DMS153 (cell line): ENCODE data around the gene SPECC1.
"Not testable (repeated sequence)": the region's sequence is repeated elsewhere in the genome, so short reads cannot be mapped to it uniquely, and the experiment has no call there.

Experiments used
- DNase-seq: peaks from one replicate; lab custom pipeline; 2025; lab: John Stamatoyannopoulos, UW

SPECC1 gene

GRCh38 chr17:20127360-20128035 lies 118.3 kb downstream of the SPECC1 start:
- no peak for DNase-seq

GRCh38 chr17:20128036-20128667 lies 119.0 kb downstream of the SPECC1 start:
- no peak for DNase-seq

GRCh38 chr17:20133517-20133916 lies 124.4 kb downstream of the SPECC1 start:
- DNase-seq, result no peak

- DNase-seq, result no peak
These were observed 132.2 kb downstream of the SPECC1 start for GRCh38 chr17:20141198-20141972.

- no peak for DNase-seq
These were observed 133.1 kb downstream of the SPECC1 start for GRCh38 chr17:20142268-20142667.

DNA sequence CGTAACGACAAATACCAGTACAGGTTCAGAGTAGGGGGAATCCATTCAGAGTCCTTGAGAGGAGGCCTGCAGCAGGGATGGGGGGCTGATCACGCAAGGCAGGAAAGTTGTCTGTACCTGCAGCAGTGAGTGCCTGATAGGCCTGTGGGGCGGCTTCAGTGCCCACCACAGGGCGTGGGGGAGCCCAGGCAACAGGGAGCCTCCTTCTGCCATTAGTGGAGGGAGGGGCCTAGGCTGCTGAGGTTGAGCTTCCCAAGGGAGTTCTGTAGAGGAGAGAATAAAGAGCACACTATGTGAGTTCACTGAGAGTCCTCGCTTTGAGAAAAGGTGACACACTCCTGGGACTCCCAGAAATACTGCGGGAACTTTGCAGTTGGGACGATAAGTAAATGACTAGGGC lies 134.6 kb downstream of the SPECC1 start:
- no peak for DNase-seq

- no peak for DNase-seq
These were observed 136.4 kb downstream of the SPECC1 start for GRCh38 chr17:20145567-20145966.

GRCh38 chr17:20149251-20149650 lies 140.1 kb downstream of the SPECC1 start:
- DNase-seq, result no peak

DNA sequence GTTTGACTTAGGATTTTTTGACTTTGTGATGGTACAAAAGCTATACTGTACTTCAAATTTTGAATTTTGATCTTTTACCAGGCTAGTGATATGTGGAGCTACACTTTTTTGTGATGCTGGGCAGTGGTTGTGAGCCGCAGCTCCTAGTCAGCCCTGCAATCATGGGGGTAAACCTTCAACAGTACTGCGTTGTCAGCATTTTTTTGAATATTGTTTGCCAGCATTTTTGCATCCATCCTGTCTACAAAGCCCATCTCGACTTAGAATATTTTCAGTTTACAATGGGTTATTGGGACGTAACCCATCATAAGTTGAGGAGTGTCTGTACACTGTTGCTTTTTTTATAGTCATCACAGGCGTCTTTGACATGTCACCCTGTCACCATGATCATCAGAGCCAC lies 142.0 kb downstream of the SPECC1 start:
- no peak for DNase-seq

DNA sequence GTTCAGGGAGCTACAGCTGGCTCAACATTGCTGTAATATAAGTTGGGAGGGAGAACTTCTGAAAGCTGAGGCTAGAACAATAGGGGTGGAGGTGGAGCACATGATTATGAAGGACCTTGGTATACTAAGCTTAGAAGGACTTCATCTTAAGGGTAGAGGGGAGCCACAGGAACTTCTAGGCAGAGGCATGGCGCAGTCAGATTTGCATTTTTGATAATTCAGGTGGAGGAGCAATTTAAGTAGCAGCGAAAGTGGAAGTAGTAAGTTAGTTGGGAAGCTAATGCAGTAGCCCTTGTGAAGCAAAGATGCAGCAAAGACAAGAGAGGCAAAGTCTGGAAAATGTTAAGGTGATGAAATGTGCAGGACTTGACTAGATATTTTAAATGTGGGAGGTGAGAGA lies 144.1 kb downstream of the SPECC1 start:
- DNase-seq, result no peak

GRCh38 chr17:20154286-20155000 lies 145.3 kb downstream of the SPECC1 start:
- DNase-seq, result no peak

DNA sequence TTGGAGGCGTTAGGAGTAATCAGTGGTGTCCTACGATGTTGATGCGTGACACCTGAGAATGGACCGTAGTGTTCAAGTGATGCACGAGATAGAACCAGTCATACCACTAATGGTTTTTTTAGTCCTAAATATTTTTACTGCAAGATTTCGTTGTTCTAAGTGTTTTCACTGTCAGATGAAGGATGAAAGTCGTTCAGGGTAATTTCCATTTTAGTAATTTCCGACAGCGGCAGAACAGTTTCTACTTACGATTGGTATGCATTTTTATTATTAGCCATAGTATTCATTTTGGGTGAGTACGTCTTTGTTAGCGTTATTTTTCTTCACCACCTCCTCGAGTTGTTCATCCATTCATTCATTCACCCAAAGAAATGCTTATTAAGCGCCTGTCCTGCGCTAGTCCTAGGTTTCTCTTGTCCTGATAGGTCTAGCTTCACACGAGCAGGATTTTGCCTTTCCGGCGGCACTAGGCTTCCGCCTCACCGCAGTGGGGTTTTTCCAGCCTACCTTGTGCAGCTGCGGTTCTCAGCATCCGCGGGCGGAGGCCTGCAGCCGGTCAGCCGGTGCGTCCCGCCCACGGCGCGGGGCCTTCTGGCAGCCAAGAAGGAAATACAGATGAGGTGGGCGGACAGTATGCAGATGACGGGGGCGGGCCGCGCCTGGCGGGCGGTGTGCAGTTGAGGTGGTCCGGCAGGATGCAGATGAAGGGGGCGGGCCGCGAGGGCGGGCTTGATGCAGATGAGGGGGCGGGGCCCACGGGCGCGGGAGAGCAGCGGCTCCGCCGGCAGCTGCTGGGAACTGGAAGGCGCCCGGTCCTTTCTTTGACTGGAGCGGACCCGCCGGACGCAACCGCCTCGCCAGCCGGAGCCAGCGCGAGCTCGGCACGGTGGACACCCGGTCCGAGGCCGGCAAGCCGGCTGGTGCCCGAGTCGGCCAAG lies 146.4 kb downstream of the SPECC1 start:
- DNase-seq, result peak; percentile 88

GRCh38 chr17:20156196-20157000 lies 147.2 kb downstream of the SPECC1 start:
- no peak for DNase-seq

- no peak for DNase-seq
These were observed 147.8 kb downstream of the SPECC1 start for GRCh38 chr17:20157001-20157310.

DNA sequence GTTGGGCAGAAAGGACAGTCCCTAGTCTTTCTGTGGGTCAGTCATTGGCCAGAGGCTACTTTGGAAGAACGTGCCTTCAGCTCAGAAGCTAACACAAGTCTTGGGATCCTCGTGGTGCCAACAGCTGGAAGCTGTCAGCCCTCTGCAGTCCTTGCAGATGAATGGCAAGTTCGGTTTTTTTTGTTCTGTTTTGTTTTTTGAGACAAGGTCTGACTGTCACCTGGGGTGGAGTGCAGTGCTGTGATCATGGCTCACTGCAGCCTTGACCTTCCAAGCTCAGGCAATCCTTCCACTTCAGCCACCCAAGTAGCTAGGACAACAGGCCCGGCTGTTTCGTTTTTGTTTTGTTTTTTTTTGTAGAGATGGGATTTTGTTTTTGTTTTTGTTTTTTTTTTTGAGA lies 149.4 kb downstream of the SPECC1 start:
- no peak for DNase-seq

GRCh38 chr17:20159406-20160069 lies 150.4 kb downstream of the SPECC1 start:
- DNase-seq, result no peak

GRCh38 chr17:20165516-20165915 lies 156.4 kb downstream of the SPECC1 start:
- not testable (repeated sequence) for DNase-seq

- no peak for DNase-seq
These were observed 160.9 kb downstream of the SPECC1 start for GRCh38 chr17:20170085-20170484.

- no peak for DNase-seq
These were observed 162.7 kb downstream of the SPECC1 start for GRCh38 chr17:20171741-20172365.

- no peak for DNase-seq
These were observed 163.2 kb downstream of the SPECC1 start for GRCh38 chr17:20172376-20172775.
